Nephron (organoid): ENCODE results near the gene B9D2.

ENCODE experiments used
- H3K27ac Mint-ChIP-seq, 3 experiments: 2 replicates each; pipeline ENCODE4 v1.8.0; 2020; ENCODE audit warnings: mixed read lengths in 3 of 3, mild to moderate bottlenecking in 2 of 3, moderate library complexity in 1 of 3
- H3K27me3 Mint-ChIP-seq: 2 replicates; pipeline ENCODE4 v1.8.0; 2021; ENCODE audit warnings: low read depth, mild to moderate bottlenecking, moderate library complexity, mixed read lengths
- H3K36me3 Mint-ChIP-seq: 2 replicates; pipeline ENCODE4 v1.8.0; 2020; ENCODE audit warnings: low read depth, mixed read lengths
- H3K4me1 Mint-ChIP-seq: 2 replicates; pipeline ENCODE4 v1.8.0; 2020; ENCODE audit warnings: mixed read lengths
- H3K4me3 Mint-ChIP-seq, 3 experiments: 2 replicates each; pipeline ENCODE4 v1.8.0; 2020; ENCODE audit warnings: mild to moderate bottlenecking in 3 of 3, mixed read lengths in 3 of 3, moderate library complexity in 2 of 3
- H3K9me3 Mint-ChIP-seq: 2 replicates; pipeline ENCODE4 v1.8.0; 2020; ENCODE audit warnings: mixed read lengths
- TF ChIP-seq, protein P1 (sequence below), 3 experiments: fragments of 200-600 bp; sonication (generic); IDR thresholded peaks; one replicate each; pipeline ENCODE4 v1.5.0; 2021; ENCODE audit warnings: antibody characterized with exemption in 3 of 3; ENCODE audit not compliant: unreplicated experiment in 3 of 3

B9D2 gene

DNA sequence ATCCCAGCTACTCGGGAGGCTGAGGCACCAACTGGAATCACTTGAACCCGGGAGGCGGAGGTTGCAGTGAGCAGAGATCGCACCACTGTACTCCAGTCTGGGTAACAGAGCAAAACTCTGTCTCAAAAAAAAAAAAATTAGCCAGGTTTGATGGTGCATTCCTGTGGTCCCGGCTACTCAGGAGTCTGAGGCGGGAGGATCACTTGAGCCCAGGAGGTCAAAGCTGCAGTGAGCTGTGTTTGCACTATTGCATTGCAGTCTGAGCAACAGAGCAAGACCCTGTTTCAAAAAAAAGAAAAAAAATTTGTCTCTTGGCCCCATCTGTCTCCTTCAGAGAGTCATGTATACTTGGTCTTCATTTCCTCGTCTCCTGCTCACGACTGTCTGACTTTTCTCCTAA lies 52.3 kb downstream of the B9D2 start:
- peak overlapping the region in 2 of 3 experiments; percentile 43 to 98 for H3K27ac Mint-ChIP-seq
- TF ChIP-seq, protein P1, sequence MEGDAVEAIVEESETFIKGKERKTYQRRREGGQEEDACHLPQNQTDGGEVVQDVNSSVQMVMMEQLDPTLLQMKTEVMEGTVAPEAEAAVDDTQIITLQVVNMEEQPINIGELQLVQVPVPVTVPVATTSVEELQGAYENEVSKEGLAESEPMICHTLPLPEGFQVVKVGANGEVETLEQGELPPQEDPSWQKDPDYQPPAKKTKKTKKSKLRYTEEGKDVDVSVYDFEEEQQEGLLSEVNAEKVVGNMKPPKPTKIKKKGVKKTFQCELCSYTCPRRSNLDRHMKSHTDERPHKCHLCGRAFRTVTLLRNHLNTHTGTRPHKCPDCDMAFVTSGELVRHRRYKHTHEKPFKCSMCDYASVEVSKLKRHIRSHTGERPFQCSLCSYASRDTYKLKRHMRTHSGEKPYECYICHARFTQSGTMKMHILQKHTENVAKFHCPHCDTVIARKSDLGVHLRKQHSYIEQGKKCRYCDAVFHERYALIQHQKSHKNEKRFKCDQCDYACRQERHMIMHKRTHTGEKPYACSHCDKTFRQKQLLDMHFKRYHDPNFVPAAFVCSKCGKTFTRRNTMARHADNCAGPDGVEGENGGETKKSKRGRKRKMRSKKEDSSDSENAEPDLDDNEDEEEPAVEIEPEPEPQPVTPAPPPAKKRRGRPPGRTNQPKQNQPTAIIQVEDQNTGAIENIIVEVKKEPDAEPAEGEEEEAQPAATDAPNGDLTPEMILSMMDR (IDR thresholded peaks at IDR 0.05; ENCODE audit: unreplicated experiment in 3 of 3), result no peak
- H3K9me3 Mint-ChIP-seq, result no peaks in the 10 kb centered on the region
- peak overlapping the region; percentile 95 to 98 (median 96) for H3K4me3 Mint-ChIP-seq
- H3K27me3 Mint-ChIP-seq, result no peaks in the 10 kb centered on the region
- peaks cover 37% of the 10 kb centered on the region for H3K36me3 Mint-ChIP-seq
- H3K4me1 Mint-ChIP-seq, result peaks cover 43% of the 10 kb centered on the region

DNA sequence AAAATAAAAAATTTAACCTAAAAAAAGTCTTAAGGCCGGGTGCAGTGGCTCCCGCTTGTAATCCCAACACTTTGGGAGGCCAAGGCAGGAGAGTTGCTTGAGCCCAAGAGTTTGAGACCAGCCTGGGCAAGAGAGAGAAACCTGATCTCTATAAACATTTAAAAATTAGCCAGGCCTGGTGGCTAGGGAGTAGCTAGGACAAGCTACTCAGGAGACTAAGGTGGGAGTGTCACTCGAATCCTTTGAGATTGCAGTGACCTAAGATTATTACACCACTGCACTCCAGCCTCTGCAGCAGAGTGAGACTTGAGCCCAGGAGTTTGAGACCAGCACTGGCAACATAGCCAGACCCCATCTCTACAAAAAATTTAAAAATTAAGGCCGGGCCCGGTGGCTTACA lies 52.9 kb downstream of the B9D2 start:
- no peaks in the 10 kb centered on the region for H3K9me3 Mint-ChIP-seq
- peaks cover 33% of the 10 kb centered on the region for H3K36me3 Mint-ChIP-seq
- H3K4me3 Mint-ChIP-seq, result peak overlapping the region; percentile 95 to 98 (median 96)
- no peaks in the 10 kb centered on the region for H3K27me3 Mint-ChIP-seq
- H3K4me1 Mint-ChIP-seq, result peaks cover 43% of the 10 kb centered on the region
- H3K27ac Mint-ChIP-seq, result peak overlapping the region in 2 of 3 experiments; percentile 97 to 98
- TF ChIP-seq, protein P1 (IDR thresholded peaks at IDR 0.05; ENCODE audit: unreplicated experiment in 3 of 3), result no peak

DNA sequence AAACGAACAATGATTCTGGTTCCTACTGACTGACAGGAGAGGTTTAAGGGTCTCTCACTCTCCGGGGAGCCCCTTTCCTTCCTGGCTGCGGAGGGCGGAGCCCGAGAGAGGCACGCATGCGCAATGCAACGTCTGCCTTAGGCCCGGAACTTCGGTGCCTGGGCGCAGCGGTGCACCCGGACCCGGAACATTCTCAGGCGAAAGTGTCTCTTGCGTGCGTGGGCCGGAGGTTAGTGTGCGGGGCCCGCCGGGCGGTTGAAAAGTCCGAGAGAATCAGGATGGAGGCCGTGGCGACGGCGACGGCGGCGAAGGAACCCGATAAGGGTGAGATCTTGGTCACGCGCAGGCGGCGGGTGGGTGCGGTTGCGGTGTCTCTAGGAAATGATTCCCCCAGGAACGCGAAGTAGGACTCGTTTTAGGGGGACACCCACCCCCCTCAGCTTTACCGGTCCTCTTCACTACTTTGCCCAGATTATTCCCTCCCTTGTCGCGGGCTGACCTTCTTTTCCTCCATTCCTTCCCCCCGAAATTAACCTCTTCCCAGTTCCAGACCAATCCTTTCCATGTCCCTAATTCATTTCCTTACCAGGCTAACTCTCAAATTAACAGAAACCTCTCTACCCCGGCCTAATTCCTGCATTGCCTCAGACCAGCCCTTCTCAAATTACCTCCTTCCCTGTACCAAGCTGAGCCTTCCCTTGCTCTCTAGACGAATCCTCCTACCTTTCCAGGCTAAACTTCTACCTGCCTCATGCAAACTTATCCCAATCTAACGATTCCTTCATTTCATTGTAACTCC lies 53.7 kb downstream of the B9D2 start, which contains the start of gene CCDC97:
Gene CCDC97, plus strand, starts transcription at position 140 of the 799 bp plus-strand sequence. Its CDS starts 139 bp downstream, at position 279.
- TF ChIP-seq, protein P1 (IDR thresholded peaks at IDR 0.05; ENCODE audit: unreplicated experiment in 3 of 3), result no peak
- H3K27ac Mint-ChIP-seq, result peak within 1 kb of the TSS; percentile 97 to 98 (median 97)
- H3K36me3 Mint-ChIP-seq, result peaks cover 33% of the 10 kb centered on the region
- H3K27me3 Mint-ChIP-seq, result no peaks in the 10 kb centered on the region
- no peaks in the 10 kb centered on the region for H3K9me3 Mint-ChIP-seq
- H3K4me1 Mint-ChIP-seq, result peaks cover 43% of the 10 kb centered on the region
- H3K4me3 Mint-ChIP-seq, result peak within 1 kb of the TSS; percentile 95 to 98 (median 96)

DNA sequence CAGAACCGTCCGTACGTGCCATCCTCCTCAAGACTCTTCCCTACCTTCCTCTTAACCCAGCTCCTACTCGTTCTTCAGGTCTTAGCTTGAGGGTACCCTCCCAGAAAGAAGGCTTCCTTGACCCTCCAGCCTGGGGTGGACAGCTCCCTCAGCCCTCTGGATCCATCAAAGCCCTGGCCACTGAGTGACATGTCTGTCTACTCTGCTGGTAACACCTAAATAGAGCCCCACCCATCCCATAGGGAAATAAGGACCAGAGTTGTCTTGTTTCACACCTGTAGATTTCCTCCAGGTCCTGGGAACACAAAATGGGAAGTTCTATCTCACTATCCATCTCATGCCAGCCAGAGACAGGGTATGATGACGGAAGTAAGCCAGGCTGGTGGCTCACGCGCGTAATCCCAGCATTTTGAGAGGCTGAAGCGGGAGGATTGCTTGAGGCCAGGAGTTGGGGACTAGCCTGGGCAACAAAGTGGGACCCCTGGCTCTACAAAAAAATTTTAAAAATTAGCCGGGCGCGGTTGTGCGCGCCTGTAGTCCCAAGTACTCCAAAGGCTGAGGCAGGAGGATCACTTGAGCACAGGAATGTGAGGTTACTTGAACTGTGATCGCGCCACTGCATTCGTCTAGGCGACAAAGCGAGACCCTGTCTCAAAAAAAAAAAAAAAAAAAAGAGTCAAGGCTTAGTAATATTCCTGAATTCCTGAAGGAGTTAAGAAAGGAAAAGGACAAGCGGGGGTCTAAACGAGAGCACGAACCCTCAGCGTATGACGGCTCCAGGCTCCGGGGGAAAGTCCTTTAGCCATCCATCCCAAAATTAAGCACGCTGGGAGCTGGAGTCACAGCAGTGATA lies 54.5 kb downstream of the B9D2 start:
- Mint-ChIP-seq H3K36me3 (peaks cover 39% of the 10 kb centered on the region), H3K4me3 (peak overlapping the region; percentile 95 to 98 (median 96)), H3K9me3 (no peaks in the 10 kb centered on the region), H3K27me3 (no peaks in the 10 kb centered on the region), H3K27ac (peak overlapping the region; percentile 97 to 98 (median 97)), H3K4me1 (peaks cover 43% of the 10 kb centered on the region)
- TF ChIP-seq, protein P1 (IDR thresholded peaks at IDR 0.05; ENCODE audit: unreplicated experiment in 3 of 3), result no peak

DNA sequence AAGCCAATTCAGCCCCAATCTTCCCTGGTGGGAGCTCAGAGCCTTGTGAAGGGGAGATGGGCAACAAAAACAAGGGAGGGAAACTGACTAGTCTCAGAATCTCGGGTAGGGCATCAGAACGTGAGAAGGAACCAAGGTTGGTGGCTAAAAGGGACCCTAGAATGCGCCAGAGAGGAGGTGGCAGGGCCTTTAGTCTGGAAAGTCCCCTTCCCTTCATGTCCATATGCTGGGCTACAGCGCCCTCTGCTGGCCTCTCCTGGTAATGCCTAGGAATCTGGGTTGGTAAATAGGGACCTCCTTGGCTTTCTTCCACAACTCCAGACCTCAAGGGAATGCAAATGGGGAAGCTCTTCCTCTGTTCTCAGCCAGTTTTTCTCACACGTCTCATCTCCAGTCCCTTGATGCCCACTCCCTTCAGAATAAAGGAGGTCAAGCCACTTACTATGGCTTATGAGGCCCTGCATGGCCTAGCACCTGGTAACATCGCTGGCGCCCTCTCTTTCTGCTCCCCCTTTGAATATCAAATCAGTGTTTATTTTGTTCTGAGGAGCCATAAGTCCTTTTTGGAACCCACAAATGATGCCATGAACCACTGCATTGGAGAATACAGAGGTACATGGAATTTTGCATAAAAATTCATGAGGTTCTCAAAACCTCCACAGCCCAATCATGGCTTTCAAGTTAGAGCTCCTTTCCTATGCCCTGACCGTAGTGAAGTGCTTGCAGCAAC lies 55.3 kb downstream of the B9D2 start:
- H3K4me1 Mint-ChIP-seq, result peaks cover 43% of the 10 kb centered on the region

More for the DNA sequence above, 55.3 kb downstream of the B9D2 start:
- Mint-ChIP-seq H3K9me3 (no peaks in the 10 kb centered on the region), H3K36me3 (peaks cover 42% of the 10 kb centered on the region), H3K27me3 (no peaks in the 10 kb centered on the region), H3K4me3 (peak overlapping the region; percentile 95 to 98 (median 96)), H3K27ac (peak overlapping the region; percentile 97 to 98 (median 97))
- TF ChIP-seq, protein P1 (IDR thresholded peaks at IDR 0.05; ENCODE audit: unreplicated experiment in 3 of 3), result peak; percentile 94 to 97 (median 94)
